Measurements from ENCODE around the gene CALML3.

Gene CALML3

GRCh38 chr10:5545778-5546710 lies 21.3 kb downstream of the CALML3 start:
- Histone ChIP-seq H3K9me2 (ENCODE audit: low read depth, low read length) (no peaks in the 10 kb centered on the region), H3K9me3 (ENCODE audit: low read length) (peaks cover 2% of the 10 kb centered on the region; the same call in 1 of the 2 replicates), H3K4me1 (ENCODE audit: insufficient read depth, low read length, severe bottlenecking) (no peaks in the 10 kb centered on the region), H3K9ac (ENCODE audit: low read length) (no peak overlapping the region), H3K4me2 (ENCODE audit: low read length) (no peak overlapping the region), H3K79me2 (ENCODE audit: insufficient read depth, low read length) (no peaks in the 10 kb centered on the region), H3K4me3 (ENCODE audit: low read depth, low read length, poor library complexity, severe bottlenecking) (no peak overlapping the region), H2AFZ (ENCODE audit: low read length) (no peak overlapping the region), H3K27me3 (ENCODE audit: insufficient read depth, low read length) (peaks cover 3% of the 10 kb centered on the region; the same call in 1 of the 2 replicates), H3F3A (ENCODE audit: insufficient read depth, low read length) (no peaks in the 10 kb centered on the region), H3K27ac (ENCODE audit: low read depth, low read length, poor library complexity, severe bottlenecking) (no peak overlapping the region), H3K36me3 (ENCODE audit: insufficient read depth, low read length) (no peaks in the 10 kb centered on the region), H4K20me1 (ENCODE audit: insufficient read depth, low read length) (no peaks in the 10 kb centered on the region)
- TF ChIP-seq, protein P1, sequence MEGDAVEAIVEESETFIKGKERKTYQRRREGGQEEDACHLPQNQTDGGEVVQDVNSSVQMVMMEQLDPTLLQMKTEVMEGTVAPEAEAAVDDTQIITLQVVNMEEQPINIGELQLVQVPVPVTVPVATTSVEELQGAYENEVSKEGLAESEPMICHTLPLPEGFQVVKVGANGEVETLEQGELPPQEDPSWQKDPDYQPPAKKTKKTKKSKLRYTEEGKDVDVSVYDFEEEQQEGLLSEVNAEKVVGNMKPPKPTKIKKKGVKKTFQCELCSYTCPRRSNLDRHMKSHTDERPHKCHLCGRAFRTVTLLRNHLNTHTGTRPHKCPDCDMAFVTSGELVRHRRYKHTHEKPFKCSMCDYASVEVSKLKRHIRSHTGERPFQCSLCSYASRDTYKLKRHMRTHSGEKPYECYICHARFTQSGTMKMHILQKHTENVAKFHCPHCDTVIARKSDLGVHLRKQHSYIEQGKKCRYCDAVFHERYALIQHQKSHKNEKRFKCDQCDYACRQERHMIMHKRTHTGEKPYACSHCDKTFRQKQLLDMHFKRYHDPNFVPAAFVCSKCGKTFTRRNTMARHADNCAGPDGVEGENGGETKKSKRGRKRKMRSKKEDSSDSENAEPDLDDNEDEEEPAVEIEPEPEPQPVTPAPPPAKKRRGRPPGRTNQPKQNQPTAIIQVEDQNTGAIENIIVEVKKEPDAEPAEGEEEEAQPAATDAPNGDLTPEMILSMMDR (IDR thresholded peaks at IDR 0.05; ENCODE audit: low read length), result no peak
- no peak for TF ChIP-seq EZH2 (IDR thresholded peaks at IDR 0.05; ENCODE audit: borderline replicate concordance, low read length)

- H3K4me2 ChIP-seq (ENCODE audit: low read length), result no peak overlapping the region
- H3K27me3 ChIP-seq (ENCODE audit: insufficient read depth, low read length), result 0 out of 2 replicates have a peak, but pooled peaks cover 3% of the 10 kb centered on the region
- no peaks in the 10 kb centered on the region for H3K36me3 ChIP-seq (ENCODE audit: insufficient read depth, low read length)
- H3K27ac ChIP-seq (ENCODE audit: low read depth, low read length, poor library complexity, severe bottlenecking), result no peak overlapping the region
- H3K4me1 ChIP-seq (ENCODE audit: insufficient read depth, low read length, severe bottlenecking), result no peaks in the 10 kb centered on the region
- no peaks in the 10 kb centered on the region for H3K9me2 ChIP-seq (ENCODE audit: low read depth, low read length)
- H3K79me2 ChIP-seq (ENCODE audit: insufficient read depth, low read length), result no peaks in the 10 kb centered on the region
- no peak overlapping the region for H2AFZ ChIP-seq (ENCODE audit: low read length)
- TF ChIP-seq, protein P1 (IDR thresholded peaks at IDR 0.05; ENCODE audit: low read length), result no peak
- no peak for TF ChIP-seq EZH2 (IDR thresholded peaks at IDR 0.05; ENCODE audit: borderline replicate concordance, low read length)
- no peaks in the 10 kb centered on the region for H4K20me1 ChIP-seq (ENCODE audit: insufficient read depth, low read length)
- H3F3A ChIP-seq (ENCODE audit: insufficient read depth, low read length), result no peaks in the 10 kb centered on the region
- H3K9ac ChIP-seq (ENCODE audit: low read length), result no peak overlapping the region
- H3K9me3 ChIP-seq (ENCODE audit: low read length), result 0 out of 2 replicates have a peak, but pooled peaks cover 2% of the 10 kb centered on the region
- H3K4me3 ChIP-seq (ENCODE audit: low read depth, low read length, poor library complexity, severe bottlenecking), result no peak overlapping the region
Measured at GRCh38 chr10:5546891-5547680, 22.3 kb downstream of the CALML3 start.

- Histone ChIP-seq H3K9ac (ENCODE audit: low read length) (no peak overlapping the region), H3K4me3 (ENCODE audit: low read depth, low read length, poor library complexity, severe bottlenecking) (no peak overlapping the region), H3K9me2 (ENCODE audit: low read depth, low read length) (no peaks in the 10 kb centered on the region), H3K36me3 (ENCODE audit: insufficient read depth, low read length) (no peaks in the 10 kb centered on the region), H3K27me3 (ENCODE audit: insufficient read depth, low read length) (0 out of 2 replicates have a peak, but pooled peaks cover 3% of the 10 kb centered on the region), H3K27ac (ENCODE audit: low read depth, low read length, poor library complexity, severe bottlenecking) (no peak overlapping the region), H2AFZ (ENCODE audit: low read length) (no peak overlapping the region), H3K79me2 (ENCODE audit: insufficient read depth, low read length) (no peaks in the 10 kb centered on the region), H3K4me1 (ENCODE audit: insufficient read depth, low read length, severe bottlenecking) (no peaks in the 10 kb centered on the region), H3K9me3 (ENCODE audit: low read length) (0 out of 2 replicates have a peak, but pooled peaks cover 1% of the 10 kb centered on the region), H4K20me1 (ENCODE audit: insufficient read depth, low read length) (no peaks in the 10 kb centered on the region), H3K4me2 (ENCODE audit: low read length) (no peak overlapping the region), H3F3A (ENCODE audit: insufficient read depth, low read length) (no peaks in the 10 kb centered on the region)
- TF ChIP-seq, protein P1 (IDR thresholded peaks at IDR 0.05; ENCODE audit: low read length), result no peak
- TF ChIP-seq EZH2 (IDR thresholded peaks at IDR 0.05; ENCODE audit: borderline replicate concordance, low read length), result no peak
Measured at GRCh38 chr10:5547681-5547930, 22.8 kb downstream of the CALML3 start.

All from OCI-LY1 (cell line).